CD14-positive monocyte (primary cell): ENCODE measurements around the gene RDH8. TPM values are rescaled to one million over a fixed set of nuclear protein-coding genes. Genes with fewer than 3 reads are reported as not detected.

Source experiments
- DNase-seq, 3 donors: peaks; one replicate each; pipeline ENCODE4 v3.0.0-alpha.2; 2011 to 2022
- H2AFZ ChIP-seq: 2 replicates; pipeline ENCODE4 v1.6.0; 2012; ENCODE audit warnings: mild to moderate bottlenecking, low read depth, low read length, inconsistent platforms; ENCODE audit not compliant: insufficient read depth, poor library complexity, severe bottlenecking
- H3K27ac ChIP-seq, 2 donors: 1 replicate in 1 of 2; 2 replicates in 1 of 2; pipeline ENCODE4 v1.5.1; 2012 to 2013; ENCODE audit warnings: low read length in 2 of 2, control low read depth in 1 of 2, inconsistent platforms in 1 of 2, low read depth in 1 of 2, mild to moderate bottlenecking in 1 of 2
- H3K27me3 ChIP-seq, 2 donors: one replicate each; pipeline versions ENCODE4 v1.6.0 to v1.6.1; 2011 to 2013; ENCODE audit warnings: low read length in 2 of 2; ENCODE audit not compliant: control insufficient read depth in 2 of 2, insufficient read depth in 2 of 2
- H3K36me3 ChIP-seq, 2 donors: replicated peaks in 1 of 2; 1 replicate in 1 of 2; 2 replicates in 1 of 2; pipeline versions ENCODE4 v1.5.1 to v1.6.1; 2012 to 2013; ENCODE audit warnings: low read length in 2 of 2, control low read depth in 1 of 2, inconsistent platforms in 1 of 2, mild to moderate bottlenecking in 1 of 2; ENCODE audit not compliant: insufficient read depth in 2 of 2, control insufficient read depth in 1 of 2
- H3K4me1 ChIP-seq, 2 donors: 1 replicate in 1 of 2; 2 replicates in 1 of 2; pipeline versions ENCODE4 v1.5.1 to v1.6.1; 2012 to 2013; ENCODE audit warnings: low read length in 2 of 2, control low read depth in 1 of 2, inconsistent platforms in 1 of 2, mild to moderate bottlenecking in 1 of 2, moderate library complexity in 1 of 2; ENCODE audit not compliant: insufficient read depth in 2 of 2, control insufficient read depth in 1 of 2
- H3K4me2 ChIP-seq: replicated peaks from 2 replicates; pipeline ENCODE3; 2012; ENCODE audit warnings: low read length, moderate library complexity, mild to moderate bottlenecking; ENCODE audit not compliant: poor library complexity, severe bottlenecking; ENCODE audit errors: extremely low read depth
- H3K4me3 ChIP-seq, 3 experiments: fragments of 200-600 bp in 1 of 3; sonication (generic) in 1 of 3; replicated peaks in 1 of 3; 1 replicate in 2 of 3; 2 replicates in 1 of 3; pipeline ENCODE4 v1.5.1; 2011 to 2013; ENCODE audit warnings: low read length in 3 of 3, mild to moderate bottlenecking in 3 of 3, control low read depth in 2 of 3, low read depth in 2 of 3, inconsistent platforms in 1 of 3, moderate library complexity in 1 of 3
- H3K79me2 ChIP-seq: 2 replicates; pipeline ENCODE4 v1.6.0; 2012; ENCODE audit warnings: mild to moderate bottlenecking, control low read depth, inconsistent platforms, low read length, moderate library complexity; ENCODE audit not compliant: insufficient read depth
- H3K9ac ChIP-seq: 2 replicates; pipeline ENCODE4 v1.6.0; 2017; ENCODE audit warnings: low read length, mild to moderate bottlenecking; ENCODE audit not compliant: insufficient read depth, poor library complexity, severe bottlenecking
- H3K9me3 ChIP-seq, 2 donors: replicated peaks in 1 of 2; 1 replicate in 1 of 2; 2 replicates in 1 of 2; pipeline versions ENCODE4 v1.5.1 to v1.6.1; 2012 to 2013; ENCODE audit warnings: low read length in 2 of 2, control low read depth in 1 of 2; ENCODE audit not compliant: control insufficient read depth in 1 of 2, insufficient read depth in 1 of 2
- H4K20me1 ChIP-seq: 2 replicates; pipeline ENCODE4 v1.6.0; 2012; ENCODE audit warnings: mild to moderate bottlenecking, low read length, control low read depth, moderate library complexity; ENCODE audit not compliant: insufficient read depth
- H3K27ac Mint-ChIP-seq, 7 donors: one replicate each; pipeline ENCODE4 v1.8.0; 2020; ENCODE audit warnings: mild to moderate bottlenecking in 7 of 7, mixed read lengths in 7 of 7, moderate library complexity in 6 of 7, inconsistent platforms in 2 of 7
- H3K27me3 Mint-ChIP-seq, 3 donors: one replicate each; pipeline ENCODE4 v1.8.0; 2021 to 2022; ENCODE audit warnings: low read depth in 3 of 3, mild to moderate bottlenecking in 3 of 3, mixed read lengths in 3 of 3, moderate library complexity in 3 of 3, inconsistent platforms in 1 of 3
- H3K36me3 Mint-ChIP-seq, 2 donors: one replicate each; pipeline ENCODE4 v1.8.0; 2020; ENCODE audit warnings: mixed read lengths in 2 of 2, inconsistent platforms in 1 of 2, mild to moderate bottlenecking in 1 of 2
- H3K4me1 Mint-ChIP-seq: one replicate; pipeline ENCODE4 v1.8.0; 2020; ENCODE audit warnings: mild to moderate bottlenecking, mixed read lengths
- H3K4me3 Mint-ChIP-seq, 2 donors: one replicate each; pipeline ENCODE4 v1.8.0; 2020; ENCODE audit warnings: mild to moderate bottlenecking in 2 of 2, mixed read lengths in 2 of 2, moderate library complexity in 1 of 2
- H3K9me3 Mint-ChIP-seq, 7 donors: one replicate each; pipeline ENCODE4 v1.8.0; 2020 to 2022; ENCODE audit warnings: mixed read lengths in 7 of 7, mild to moderate bottlenecking in 6 of 7, moderate library complexity in 6 of 7, inconsistent platforms in 2 of 7
- CTCF ChIP-seq: fragments of 200-600 bp; IDR thresholded peaks from one replicate; pipeline ENCODE4 v1.8.0; 2022; ENCODE audit warnings: antibody characterized with exemption, mild to moderate bottlenecking
- WGBS: methylation state at CpG from one replicate; pipeline ENCODE4 v1.1.5; 2013; ENCODE audit warnings: missing lambda C conversion rate; ENCODE audit not compliant: insufficient coverage; 5-methylcytosine and 5-hydroxymethylcytosine counted together
- intact Hi-C, 2 donors: fragments of 100-400 bp; cut with micrococcal nuclease; formaldehyde crosslinking; loops; one replicate each; pipeline versions ENCODE4 v1.15.0 to v1.15.1; 2023
- polyA plus RNA-seq, 3 donors: library from polyadenylated mRNA; depleted of rRNA in 1 of 3; unstranded in 2 of 3; stranded (reverse) in 1 of 3; fragments of 300-500 nt in 2 of 3; fragments of >200 nt in 1 of 3; fragmentation: Illumina TruSeq in 2 of 3; gene quantifications; 1 replicate in 2 of 3; 2 replicates in 1 of 3; pipeline ENCODE4 v1.2.3, GENCODE V29; 2012 to 2021

Gene RDH8
- polyA plus RNA-seq, 3 donors: not detected

- no peak overlapping the region for H3K27ac Mint-ChIP-seq
- Histone ChIP-seq H3K4me3 (no peak overlapping the region), H3K9me3 (no peaks in the 10 kb centered on the region), H3K4me2 (no peak overlapping the region), H2AFZ (no peak overlapping the region), H4K20me1 (no peaks in the 10 kb centered on the region), H3K79me2 (no peaks in the 10 kb centered on the region), H3K27me3 (no peaks in the 10 kb centered on the region), H3K9ac (no peak overlapping the region), H3K4me1 (no peaks in the 10 kb centered on the region), H3K36me3 (no peaks in the 10 kb centered on the region), H3K27ac (no peak overlapping the region)
- WGBS: 75% methylated on average over 15 of the region's 21 CpGs
- no peak overlapping the region for H3K4me3 Mint-ChIP-seq
- no peaks in the 10 kb centered on the region for H3K36me3 Mint-ChIP-seq
- intact Hi-C loops: no loop called here
- no peaks in the 10 kb centered on the region for H3K4me1 Mint-ChIP-seq
- no peak for DNase-seq
- H3K9me3 Mint-ChIP-seq: peaks cover 1 to 9% (median 5%) of the 10 kb centered on the region in 7 donors
- peaks cover 6 to 8% (median 7%) of the 10 kb centered on the region in 3 donors for H3K27me3 Mint-ChIP-seq
- TF ChIP-seq CTCF: no peak
These were observed 39.5 kb downstream of the RDH8 start for GRCh38 chr19:10052602-10053360.

- peak overlapping the region in 1 of 2 donors; percentile 47 for H3K4me3 Mint-ChIP-seq
- H3K27me3 ChIP-seq: no peaks in the 10 kb centered on the region
These were observed 48.5 kb downstream of the RDH8 start for GRCh38 chr19:10061717-10062310.

More at GRCh38 chr19:10061717-10062310, 48.5 kb downstream of the RDH8 start:
- DNase-seq: no peak
- Mint-ChIP-seq H3K9me3 (peaks cover 0 to 12% (median 2%) of the 10 kb centered on the region in 7 donors), H3K27me3 (peaks cover 11 to 32% (median 14%) of the 10 kb centered on the region in 3 donors), H3K27ac (no peak overlapping the region), H3K36me3 (no peaks in the 10 kb centered on the region), H3K4me1 (no peaks in the 10 kb centered on the region)
- intact Hi-C loops: no loop called here
- H4K20me1 ChIP-seq: no peaks in the 10 kb centered on the region
- no peak overlapping the region for H3K4me3 ChIP-seq
- no peaks in the 10 kb centered on the region for H3K79me2 ChIP-seq
- H3K27ac ChIP-seq: no peak overlapping the region
- H3K9ac ChIP-seq: no peak overlapping the region
- H3K4me1 ChIP-seq: no peaks in the 10 kb centered on the region
- WGBS: 29% methylated on average over 11 of the region's 21 CpGs
- no peak for TF ChIP-seq CTCF
- H3K9me3 ChIP-seq: no peaks in the 10 kb centered on the region
- no peak overlapping the region for H3K4me2 ChIP-seq
- no peak overlapping the region for H2AFZ ChIP-seq
- no peaks in the 10 kb centered on the region for H3K36me3 ChIP-seq
